Astrocyte (in vitro differentiated cells and primary cell): ENCODE data around the gene PRKCA.

Experiments
- EZH2 ChIP-seq: IDR thresholded peaks from 2 replicates; pipeline ENCODE4 v1.6.1; 2012; ENCODE audit warnings: mild to moderate bottlenecking, low read length, inconsistent platforms; ENCODE audit not compliant: insufficient read depth
- TF ChIP-seq, protein P1 (sequence below): IDR thresholded peaks from 2 replicates; pipeline ENCODE4 v1.5.1; 2011; ENCODE audit warnings: low read depth, mild to moderate bottlenecking, inconsistent platforms, low read length, moderate library complexity; ENCODE audit not compliant: insufficient read depth

DNA sequence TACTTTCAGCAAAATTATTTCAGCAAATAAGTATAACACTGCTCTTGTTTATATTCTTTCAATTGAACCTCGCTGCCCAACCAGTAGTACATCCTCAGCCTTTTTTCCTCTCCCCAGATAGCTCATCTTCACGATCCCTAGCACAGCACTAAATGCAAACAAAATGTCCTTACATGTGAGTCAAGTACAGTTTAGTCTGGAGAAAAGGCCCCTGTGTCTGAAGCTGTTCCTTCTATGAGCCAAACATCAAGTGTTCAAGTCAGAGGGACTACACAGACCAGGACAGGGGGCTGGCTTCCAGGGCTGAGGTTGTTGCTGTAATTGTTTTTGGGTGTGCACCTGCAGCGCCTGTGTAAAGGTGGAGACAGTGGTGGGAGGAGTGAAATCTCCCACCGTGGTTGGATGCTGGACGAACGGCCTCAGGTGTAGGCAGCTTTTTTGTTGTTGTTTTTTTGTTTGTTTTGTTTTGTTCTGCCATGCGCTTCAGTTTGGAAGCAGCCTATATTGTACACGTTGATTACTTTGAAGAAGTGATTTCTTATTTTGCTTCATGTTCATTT is 147.1 kb downstream of the PRKCA start:
- TF ChIP-seq, protein P1, sequence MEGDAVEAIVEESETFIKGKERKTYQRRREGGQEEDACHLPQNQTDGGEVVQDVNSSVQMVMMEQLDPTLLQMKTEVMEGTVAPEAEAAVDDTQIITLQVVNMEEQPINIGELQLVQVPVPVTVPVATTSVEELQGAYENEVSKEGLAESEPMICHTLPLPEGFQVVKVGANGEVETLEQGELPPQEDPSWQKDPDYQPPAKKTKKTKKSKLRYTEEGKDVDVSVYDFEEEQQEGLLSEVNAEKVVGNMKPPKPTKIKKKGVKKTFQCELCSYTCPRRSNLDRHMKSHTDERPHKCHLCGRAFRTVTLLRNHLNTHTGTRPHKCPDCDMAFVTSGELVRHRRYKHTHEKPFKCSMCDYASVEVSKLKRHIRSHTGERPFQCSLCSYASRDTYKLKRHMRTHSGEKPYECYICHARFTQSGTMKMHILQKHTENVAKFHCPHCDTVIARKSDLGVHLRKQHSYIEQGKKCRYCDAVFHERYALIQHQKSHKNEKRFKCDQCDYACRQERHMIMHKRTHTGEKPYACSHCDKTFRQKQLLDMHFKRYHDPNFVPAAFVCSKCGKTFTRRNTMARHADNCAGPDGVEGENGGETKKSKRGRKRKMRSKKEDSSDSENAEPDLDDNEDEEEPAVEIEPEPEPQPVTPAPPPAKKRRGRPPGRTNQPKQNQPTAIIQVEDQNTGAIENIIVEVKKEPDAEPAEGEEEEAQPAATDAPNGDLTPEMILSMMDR, result no peak
- no peak for TF ChIP-seq EZH2
